C4-2B (cell line): Measurements from ENCODE around the gene CLP1.

Experiments used
- ZFX ChIP-seq: fragments of 450-650 bp; IDR thresholded peaks from 2 replicates; pipeline ENCODE4 v1.6.1; 2017
- TF ChIP-seq, protein P1 (sequence below): fragments of 450-650 bp; conservative IDR thresholded peaks from 2 replicates; pipeline ENCODE4 v1.5.1; 2017; ENCODE audit warnings: mild to moderate bottlenecking

DNA sequence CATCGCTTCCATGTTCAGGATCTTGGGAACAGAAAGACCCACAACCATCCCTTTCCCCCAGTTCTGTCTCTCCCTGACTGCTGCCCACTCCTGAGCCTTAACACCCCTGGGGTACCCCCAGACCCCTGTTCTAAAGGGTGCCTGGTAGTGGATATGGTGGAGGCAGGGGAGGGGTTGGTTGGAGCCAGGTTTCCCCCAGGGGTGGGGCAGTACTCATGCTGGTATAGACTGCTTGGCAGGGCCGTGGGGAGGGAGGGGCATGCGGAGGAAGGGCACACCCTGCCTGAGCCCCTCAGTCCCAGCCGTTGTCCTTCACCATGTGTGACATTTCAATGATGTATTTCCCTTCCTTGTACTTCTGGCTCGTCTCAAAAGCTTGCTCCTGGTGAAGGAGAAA lies 11.9 kb upstream of the CLP1 start:
- TF ChIP-seq, protein P1, sequence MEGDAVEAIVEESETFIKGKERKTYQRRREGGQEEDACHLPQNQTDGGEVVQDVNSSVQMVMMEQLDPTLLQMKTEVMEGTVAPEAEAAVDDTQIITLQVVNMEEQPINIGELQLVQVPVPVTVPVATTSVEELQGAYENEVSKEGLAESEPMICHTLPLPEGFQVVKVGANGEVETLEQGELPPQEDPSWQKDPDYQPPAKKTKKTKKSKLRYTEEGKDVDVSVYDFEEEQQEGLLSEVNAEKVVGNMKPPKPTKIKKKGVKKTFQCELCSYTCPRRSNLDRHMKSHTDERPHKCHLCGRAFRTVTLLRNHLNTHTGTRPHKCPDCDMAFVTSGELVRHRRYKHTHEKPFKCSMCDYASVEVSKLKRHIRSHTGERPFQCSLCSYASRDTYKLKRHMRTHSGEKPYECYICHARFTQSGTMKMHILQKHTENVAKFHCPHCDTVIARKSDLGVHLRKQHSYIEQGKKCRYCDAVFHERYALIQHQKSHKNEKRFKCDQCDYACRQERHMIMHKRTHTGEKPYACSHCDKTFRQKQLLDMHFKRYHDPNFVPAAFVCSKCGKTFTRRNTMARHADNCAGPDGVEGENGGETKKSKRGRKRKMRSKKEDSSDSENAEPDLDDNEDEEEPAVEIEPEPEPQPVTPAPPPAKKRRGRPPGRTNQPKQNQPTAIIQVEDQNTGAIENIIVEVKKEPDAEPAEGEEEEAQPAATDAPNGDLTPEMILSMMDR, result no peak
- no peak for TF ChIP-seq ZFX
